K562 (cell line): ENCODE measurements around the gene SDC1. TPM values are rescaled to one million over a fixed set of nuclear protein-coding genes. Genes with fewer than 3 reads are reported as not detected.

Source experiments
- C11orf30 ChIP-seq: fragments of 450-650 bp; IDR thresholded peaks from 2 replicates; pipeline ENCODE4 v1.6.1; 2016; ENCODE audit warnings: low read depth, mild to moderate bottlenecking
- CHD4 ChIP-seq: fragments of 200-600 bp; sonication (generic); IDR thresholded peaks from 3 replicates; pipeline ENCODE4 v1.6.1; 2012; ENCODE audit warnings: low read depth, mild to moderate bottlenecking, mixed read lengths, low read length, inconsistent platforms; ENCODE audit not compliant: insufficient read depth, insufficient replicate concordance, poor library complexity, severe bottlenecking
- EZH2 ChIP-seq: IDR thresholded peaks from 2 replicates; pipeline ENCODE4 v1.6.1; 2012; ENCODE audit warnings: low read depth, mild to moderate bottlenecking, inconsistent platforms, low read length, borderline replicate concordance
- GABPA ChIP-seq: fragments of 200-800 bp; sonication (Bioruptor generic); conservative IDR thresholded peaks from 2 replicates; pipeline ENCODE4 v1.6.1; 2016; ENCODE audit warnings: low read depth, missing genetic modification characterization, missing compliant biosample characterization
- HNRNPK ChIP-seq: fragments of 200-400 bp; formaldehyde crosslinking; IDR thresholded peaks from one replicate; pipeline ENCODE4 v1.6.1; 2018; ENCODE audit warnings: mild to moderate bottlenecking, low read depth, low read length; ENCODE audit not compliant: poor library complexity, severe bottlenecking
- MCM2 ChIP-seq: fragments of 450-650 bp; IDR thresholded peaks from 2 replicates; pipeline ENCODE4 v1.6.1; 2017; ENCODE audit warnings: low read depth, mild to moderate bottlenecking
- MXI1 ChIP-seq: IDR thresholded peaks from 2 replicates; pipeline ENCODE4 v1.6.1; 2011; ENCODE audit warnings: low read depth, mild to moderate bottlenecking, improper control_type of control experiment, low read length
- MYNN ChIP-seq, 2 experiments: sonication (generic); formaldehyde crosslinking in 1 of 2; IDR thresholded peaks; 2 replicates each; pipeline versions ENCODE4 v1.5.0 to v1.6.1; 2016 to 2020; ENCODE audit warnings: antibody characterized with exemption in 1 of 2, missing genetic modification reagents in 1 of 2
- NCOA2 ChIP-seq, 2 experiments: fragments of 450-650 bp; IDR thresholded peaks; 2 replicates each; pipeline ENCODE4 v1.6.1; 2018; ENCODE audit warnings: mild to moderate bottlenecking in 2 of 2, moderate library complexity in 1 of 2; ENCODE audit not compliant: partially characterized antibody in 2 of 2
- SMAD3 ChIP-seq: fragments of 450-650 bp; formaldehyde crosslinking; conservative IDR thresholded peaks from 2 replicates; pipeline ENCODE4 v1.4.0; 2020; ENCODE audit warnings: mild to moderate bottlenecking
- SMARCB1 ChIP-seq: IDR thresholded peaks from 2 replicates; pipeline ENCODE4 v1.6.1; 2011; ENCODE audit warnings: improper control_type of control experiment, low read depth; ENCODE audit not compliant: insufficient read length
- SNAPC5 ChIP-seq: fragments of 250-450 bp; sonication (Bioruptor Pico); IDR thresholded peaks from 2 replicates; pipeline ENCODE4 v1.8.0; 2021; ENCODE audit warnings: moderate library complexity, mild to moderate bottlenecking, inconsistent platforms
- SRSF1 ChIP-seq: fragments of 200-400 bp; formaldehyde crosslinking; IDR thresholded peaks from 2 replicates; pipeline ENCODE4 v1.6.1; 2017; ENCODE audit warnings: mild to moderate bottlenecking, low read depth, low read length, moderate library complexity
- TCF3 ChIP-seq: sonication (generic); formaldehyde crosslinking; IDR thresholded peaks from 2 replicates; pipeline ENCODE4 v1.4.0; 2020; ENCODE audit warnings: mild to moderate bottlenecking, missing genetic modification reagents
- ZBED1 ChIP-seq: IDR thresholded peaks from 2 replicates; pipeline ENCODE4 v1.6.1; 2014
- ZNF274 ChIP-seq: IDR thresholded peaks from 2 replicates; pipeline ENCODE4 v1.6.1; 2011; ENCODE audit warnings: low read depth, mild to moderate bottlenecking, low read length, moderate library complexity, borderline replicate concordance
- ZNF57 ChIP-seq: fragments of 450-650 bp; formaldehyde crosslinking; IDR thresholded peaks from 2 replicates; pipeline ENCODE4 v1.4.0; 2020; ENCODE audit warnings: mild to moderate bottlenecking, moderate library complexity
- ZNF592 ChIP-seq: fragments of 450-650 bp; IDR thresholded peaks from 2 replicates; pipeline ENCODE4 v1.6.1; 2017; ENCODE audit warnings: antibody characterized with exemption, mild to moderate bottlenecking
- polyA plus RNA-seq, 8 experiments: library from polyadenylated mRNA; depleted of rRNA in 4 of 8; stranded (reverse) in 5 of 8; unstranded in 3 of 8; fragments of >200 nt; fragmentation: Nextera tagmentation in 2 of 8; fragmentation: Illumina TruSeq in 1 of 8; extraction: Ambion mirVana in 2 of 8; extraction: Trizol in 1 of 8; gene quantifications; 2 replicates each; pipeline versions ENCODE4 v1.2.1 to v1.2.3, GENCODE V29; 2011 to 2014; ENCODE audit warnings: inconsistent platforms in 1 of 8, missing spikeins in 1 of 8
- total RNA-seq, 7 experiments: library from RNA; depleted of rRNA in 6 of 7; stranded (reverse); fragments of >200 nt in 6 of 7; fragmentation: Illumina TruSeq in 2 of 7; extraction: Trizol in 2 of 7; gene quantifications; 2 replicates each; pipeline versions ENCODE4 v1.2.1 to v1.2.3, GENCODE V29; 2011 to 2021; ENCODE audit warnings: low replicate concordance in 1 of 7
- TF ChIP-seq, protein P1 (sequence below): IDR thresholded peaks from 2 replicates; pipeline ENCODE4 v1.6.1; 2012; ENCODE audit warnings: low read depth, low read length, improper control_type of control experiment, borderline replicate concordance

SDC1 gene
- total and polyA plus RNA-seq, 9 of the 15 experiments (the other 6 are each of a cell fraction or from before 2014, with no cell fraction given) = 0.06 to 2.7 (median 0.49) TPM

GRCh38 chr2:20186078-20186854 lies 38.7 kb downstream of the SDC1 start (continued):
- TF ChIP-seq GABPA (tag) (no peak), MXI1 (no peak), C11orf30 (peak; percentile 65; the same call in 1 of the 2 replicates), MYNN (IDR thresholded peaks at IDR 0.05) (no peak), MYNN (CRISPR knock-in tag; IDR thresholded peaks at IDR 0.05) (no peak), SNAPC5 (CRISPR knock-in tag) (no peak), SRSF1 (no peak), TCF3 (CRISPR knock-in tag) (no peak), ZNF57 (CRISPR knock-in tag) (no peak), EZH2 (no peak), CHD4 (no peak), NCOA2 (IDR thresholded peaks at IDR 0.05; ENCODE audit: partially characterized antibody in 2 of 2) (no peak), ZBED1 (no peak), HNRNPK (no peak), ZNF274 (no peak), MCM2 (no peak), ZNF592 (peak; percentile 45; the same call in 1 of the 2 replicates), SMARCB1 (no peak), SMAD3 (no peak)
- TF ChIP-seq, protein P1, sequence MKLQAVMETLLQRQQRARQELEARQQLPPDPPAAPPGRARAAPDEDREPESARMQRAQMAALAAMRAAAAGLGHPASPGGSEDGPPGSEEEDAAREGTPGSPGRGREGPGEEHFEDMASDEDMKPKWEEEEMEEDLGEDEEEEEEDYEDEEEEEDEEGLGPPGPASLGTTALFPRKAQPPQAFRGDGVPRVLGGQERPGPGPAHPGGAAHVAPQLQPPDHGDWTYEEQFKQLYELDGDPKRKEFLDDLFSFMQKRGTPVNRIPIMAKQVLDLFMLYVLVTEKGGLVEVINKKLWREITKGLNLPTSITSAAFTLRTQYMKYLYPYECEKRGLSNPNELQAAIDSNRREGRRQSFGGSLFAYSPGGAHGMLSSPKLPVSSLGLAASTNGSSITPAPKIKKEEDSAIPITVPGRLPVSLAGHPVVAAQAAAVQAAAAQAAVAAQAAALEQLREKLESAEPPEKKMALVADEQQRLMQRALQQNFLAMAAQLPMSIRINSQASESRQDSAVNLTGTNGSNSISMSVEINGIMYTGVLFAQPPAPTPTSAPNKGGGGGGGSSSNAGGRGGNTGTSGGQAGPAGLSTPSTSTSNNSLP = no peak
